ENCODE data around the gene NKAIN1.

DNA sequence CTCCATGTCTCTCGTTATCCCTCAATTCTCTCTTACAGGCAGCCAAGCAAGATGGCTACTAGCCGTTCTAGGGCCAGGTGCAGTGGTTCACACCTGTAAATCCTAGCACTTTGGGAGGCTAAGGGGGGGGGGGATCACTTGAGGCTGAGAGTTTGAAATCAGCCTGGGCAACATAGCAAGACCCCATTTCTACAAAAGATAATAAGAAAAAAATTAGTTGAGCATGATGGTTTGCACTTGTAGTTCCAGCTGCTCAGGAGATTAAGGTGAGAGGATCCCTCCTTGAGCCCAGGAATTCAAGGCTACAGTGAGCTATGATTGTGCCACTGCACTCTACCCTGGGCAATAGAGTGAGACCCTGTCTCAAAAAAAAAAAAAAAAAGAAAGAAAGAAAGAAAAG is 80.4 kb downstream of the NKAIN1 start:
- TF ChIP-seq, protein P1, sequence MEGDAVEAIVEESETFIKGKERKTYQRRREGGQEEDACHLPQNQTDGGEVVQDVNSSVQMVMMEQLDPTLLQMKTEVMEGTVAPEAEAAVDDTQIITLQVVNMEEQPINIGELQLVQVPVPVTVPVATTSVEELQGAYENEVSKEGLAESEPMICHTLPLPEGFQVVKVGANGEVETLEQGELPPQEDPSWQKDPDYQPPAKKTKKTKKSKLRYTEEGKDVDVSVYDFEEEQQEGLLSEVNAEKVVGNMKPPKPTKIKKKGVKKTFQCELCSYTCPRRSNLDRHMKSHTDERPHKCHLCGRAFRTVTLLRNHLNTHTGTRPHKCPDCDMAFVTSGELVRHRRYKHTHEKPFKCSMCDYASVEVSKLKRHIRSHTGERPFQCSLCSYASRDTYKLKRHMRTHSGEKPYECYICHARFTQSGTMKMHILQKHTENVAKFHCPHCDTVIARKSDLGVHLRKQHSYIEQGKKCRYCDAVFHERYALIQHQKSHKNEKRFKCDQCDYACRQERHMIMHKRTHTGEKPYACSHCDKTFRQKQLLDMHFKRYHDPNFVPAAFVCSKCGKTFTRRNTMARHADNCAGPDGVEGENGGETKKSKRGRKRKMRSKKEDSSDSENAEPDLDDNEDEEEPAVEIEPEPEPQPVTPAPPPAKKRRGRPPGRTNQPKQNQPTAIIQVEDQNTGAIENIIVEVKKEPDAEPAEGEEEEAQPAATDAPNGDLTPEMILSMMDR (IDR thresholded peaks at IDR 0.05): no peak
- TF ChIP-seq POLR2A (IDR thresholded peaks at IDR 0.05): no peak
